ENCODE data around the gene PTPRJ. TPM values are rescaled to one million over a fixed set of nuclear protein-coding genes. Genes with fewer than 3 reads are reported as not detected.

PTPRJ gene
- total RNA-seq, 1 donor from 2014 or later: 22.9 TPM

GRCh38 chr11:48085688-48086087 is 105.3 kb downstream of the PTPRJ start:
- H2AFZ ChIP-seq (ENCODE audit: low read depth, low read length): no peak overlapping the region
- H3K4me1 ChIP-seq (ENCODE audit: insufficient read depth, low read length): peaks cover 20% of the 10 kb centered on the region
- H3K27ac ChIP-seq (ENCODE audit: low read depth, low read length): no peak overlapping the region
- Mint-ChIP-seq H3K27ac (ENCODE audit: unreplicated experiment) (no peak overlapping the region), H3K4me3 (ENCODE audit: unreplicated experiment) (no peak overlapping the region), H3K9me3 (ENCODE audit: unreplicated experiment) (no peaks in the 10 kb centered on the region), H3K36me3 (ENCODE audit: low read depth, unreplicated experiment) (peaks cover 3% of the 10 kb centered on the region), H3K4me1 (ENCODE audit: low read depth, unreplicated experiment) (peaks cover 7% of the 10 kb centered on the region), H3K27me3 (ENCODE audit: low read depth, unreplicated experiment) (no peaks in the 10 kb centered on the region)
- no peaks in the 10 kb centered on the region for H3K27me3 ChIP-seq (ENCODE audit: insufficient read depth, low read length)
- TF ChIP-seq EZH2 (IDR thresholded peaks at IDR 0.05; ENCODE audit: insufficient read depth, low read length) (no peak), CTCF (IDR thresholded peaks at IDR 0.05; ENCODE audit: insufficient read depth, low read depth, low read length) (no peak)
- peaks cover 50% of the 10 kb centered on the region for H3K79me2 ChIP-seq (ENCODE audit: insufficient read depth, low read length)
- H4K20me1 ChIP-seq (ENCODE audit: insufficient read depth, low read length): peaks cover 38% of the 10 kb centered on the region
- no peak overlapping the region for H3K9ac ChIP-seq (ENCODE audit: low read length)
- FAIRE-seq (no peak), DNase-seq (ENCODE audit: low read depth) (no peak)
- H3K36me3 ChIP-seq (ENCODE audit: insufficient read depth, low read length): no peaks in the 10 kb centered on the region
- no peaks in the 10 kb centered on the region for H3K9me3 ChIP-seq (ENCODE audit: insufficient read depth, low read depth, low read length)
- no peak overlapping the region for H3K4me2 ChIP-seq (ENCODE audit: low read length)
- no peak overlapping the region for H3K4me3 ChIP-seq (ENCODE audit: insufficient read depth, low read depth, low read length)

- TF ChIP-seq EZH2 (IDR thresholded peaks at IDR 0.05; ENCODE audit: insufficient read depth, low read length) (no peak), CTCF (IDR thresholded peaks at IDR 0.05; ENCODE audit: insufficient read depth, low read depth, low read length) (no peak)
- H3K79me2 ChIP-seq (ENCODE audit: insufficient read depth, low read length): peaks cover 63% of the 10 kb centered on the region
- no peak overlapping the region for H3K4me2 ChIP-seq (ENCODE audit: low read length)
- H3K9ac ChIP-seq (ENCODE audit: low read length): no peak overlapping the region
- no peak overlapping the region for H3K4me3 ChIP-seq (ENCODE audit: insufficient read depth, low read depth, low read length)
- no peak overlapping the region for H3K27ac ChIP-seq (ENCODE audit: low read depth, low read length)
- no peak for FAIRE-seq
- no peaks in the 10 kb centered on the region for H3K27me3 ChIP-seq (ENCODE audit: insufficient read depth, low read length)
- no peak overlapping the region for H2AFZ ChIP-seq (ENCODE audit: low read depth, low read length)
- Mint-ChIP-seq H3K27ac (ENCODE audit: unreplicated experiment) (no peak overlapping the region), H3K4me1 (ENCODE audit: low read depth, unreplicated experiment) (no peaks in the 10 kb centered on the region), H3K9me3 (ENCODE audit: unreplicated experiment) (no peaks in the 10 kb centered on the region), H3K27me3 (ENCODE audit: low read depth, unreplicated experiment) (no peaks in the 10 kb centered on the region), H3K4me3 (ENCODE audit: unreplicated experiment) (no peak overlapping the region), H3K36me3 (ENCODE audit: low read depth, unreplicated experiment) (peaks cover 3% of the 10 kb centered on the region)
- no peak for DNase-seq (ENCODE audit: low read depth)
- no peaks in the 10 kb centered on the region for H3K9me3 ChIP-seq (ENCODE audit: insufficient read depth, low read depth, low read length)
- no peaks in the 10 kb centered on the region for H3K36me3 ChIP-seq (ENCODE audit: insufficient read depth, low read length)
- H4K20me1 ChIP-seq (ENCODE audit: insufficient read depth, low read length): peaks cover 50% of the 10 kb centered on the region
- H3K4me1 ChIP-seq (ENCODE audit: insufficient read depth, low read length): peaks cover 7% of the 10 kb centered on the region
These were observed 107.1 kb downstream of the PTPRJ start for GRCh38 chr11:48087422-48087821.

GRCh38 chr11:48087974-48088681 is 107.8 kb downstream of the PTPRJ start:
- Histone ChIP-seq H3K27me3 (ENCODE audit: insufficient read depth, low read length) (no peaks in the 10 kb centered on the region), H3K4me1 (ENCODE audit: insufficient read depth, low read length) (peaks cover 7% of the 10 kb centered on the region), H2AFZ (ENCODE audit: low read depth, low read length) (no peak overlapping the region), H3K4me2 (ENCODE audit: low read length) (no peak overlapping the region), H3K27ac (ENCODE audit: low read depth, low read length) (no peak overlapping the region), H3K9ac (ENCODE audit: low read length) (no peak overlapping the region), H3K9me3 (ENCODE audit: insufficient read depth, low read depth, low read length) (no peaks in the 10 kb centered on the region), H3K36me3 (ENCODE audit: insufficient read depth, low read length) (no peaks in the 10 kb centered on the region), H3K4me3 (ENCODE audit: insufficient read depth, low read depth, low read length) (no peak overlapping the region), H4K20me1 (ENCODE audit: insufficient read depth, low read length) (peaks cover 57% of the 10 kb centered on the region), H3K79me2 (ENCODE audit: insufficient read depth, low read length) (peaks cover 64% of the 10 kb centered on the region)
- H3K9me3 Mint-ChIP-seq (ENCODE audit: unreplicated experiment): no peaks in the 10 kb centered on the region
- H3K4me3 Mint-ChIP-seq (ENCODE audit: unreplicated experiment): no peak overlapping the region
- H3K27ac Mint-ChIP-seq (ENCODE audit: unreplicated experiment): no peak overlapping the region
- TF ChIP-seq EZH2 (IDR thresholded peaks at IDR 0.05; ENCODE audit: insufficient read depth, low read length) (no peak), CTCF (IDR thresholded peaks at IDR 0.05; ENCODE audit: insufficient read depth, low read depth, low read length) (no peak)
- H3K27me3 Mint-ChIP-seq (ENCODE audit: low read depth, unreplicated experiment): no peaks in the 10 kb centered on the region
- peaks cover 3% of the 10 kb centered on the region for H3K36me3 Mint-ChIP-seq (ENCODE audit: low read depth, unreplicated experiment)
- H3K4me1 Mint-ChIP-seq (ENCODE audit: low read depth, unreplicated experiment): no peaks in the 10 kb centered on the region
- DNase-seq (ENCODE audit: low read depth) (no peak), FAIRE-seq (no peak)

Measured in astrocyte (in vitro differentiated cells and primary cell).